NB4 (cell line): ENCODE results near the gene ZBTB7C.

ENCODE experiments used
- DNase-seq: peaks from one replicate; pipeline ENCODE4 v3.0.0; 2010; ENCODE audit warnings: low read depth
- H3K4me3 ChIP-seq: one replicate; pipeline ENCODE4 v1.5.1; 2011; ENCODE audit warnings: mild to moderate bottlenecking, low read depth, low read length, moderate library complexity
- MYC ChIP-seq: IDR thresholded peaks from 2 replicates; pipeline ENCODE4 v1.6.1; 2011; ENCODE audit warnings: low read depth, low read length
- POLR2A ChIP-seq: IDR thresholded peaks from 2 replicates; pipeline ENCODE4 v1.6.1; 2011; ENCODE audit warnings: mild to moderate bottlenecking; ENCODE audit not compliant: insufficient read length; ENCODE audit errors: extremely low read depth
- TF ChIP-seq, protein P1 (sequence below): IDR thresholded peaks from one replicate; pipeline ENCODE4 v1.5.1; 2012; ENCODE audit warnings: low read depth, low read length
- TF ChIP-seq, protein P2 (sequence below): IDR thresholded peaks from 2 replicates; pipeline ENCODE4 v1.6.1; 2011; ENCODE audit warnings: low read depth, low read length

Gene ZBTB7C

DNA sequence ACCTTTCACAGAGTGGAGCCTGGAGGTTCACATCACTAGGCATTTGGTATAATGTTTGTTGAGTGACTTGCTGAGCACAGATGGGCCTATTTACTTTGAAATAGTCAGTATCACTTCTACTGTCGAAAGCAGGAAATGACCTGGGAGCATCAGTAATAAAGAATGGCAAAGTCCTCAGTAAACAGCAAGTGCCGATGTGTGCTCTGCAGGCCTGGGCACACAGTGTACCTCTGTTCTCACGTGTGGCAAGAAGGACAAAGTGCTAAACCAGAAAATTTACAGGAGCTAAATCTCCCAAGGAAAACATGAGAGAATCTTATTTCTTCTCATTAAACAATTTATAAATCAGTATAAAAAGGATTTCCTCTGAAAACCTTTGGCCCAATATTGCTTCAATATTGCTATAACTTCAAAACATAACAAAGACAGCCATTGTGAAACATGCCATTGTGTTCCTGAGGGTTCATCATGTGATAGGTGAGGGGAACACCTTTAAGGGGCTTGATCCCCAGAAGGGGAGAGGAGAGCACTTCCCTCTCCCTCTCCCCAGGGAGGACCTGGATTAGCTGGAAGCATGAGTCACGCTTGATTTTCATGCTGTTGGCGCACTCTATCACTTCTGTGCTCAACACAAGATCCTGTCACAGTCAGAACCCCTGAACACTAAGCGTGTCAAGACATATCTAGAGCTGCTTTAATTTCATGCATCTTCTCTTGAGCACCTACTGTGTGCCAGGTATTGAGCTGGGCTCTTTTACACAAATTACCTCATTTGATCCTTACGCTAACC is 347.2 kb downstream of the ZBTB7C start:
- TF ChIP-seq MYC (no peak), POLR2A (no peak)
- TF ChIP-seq, protein P1, sequence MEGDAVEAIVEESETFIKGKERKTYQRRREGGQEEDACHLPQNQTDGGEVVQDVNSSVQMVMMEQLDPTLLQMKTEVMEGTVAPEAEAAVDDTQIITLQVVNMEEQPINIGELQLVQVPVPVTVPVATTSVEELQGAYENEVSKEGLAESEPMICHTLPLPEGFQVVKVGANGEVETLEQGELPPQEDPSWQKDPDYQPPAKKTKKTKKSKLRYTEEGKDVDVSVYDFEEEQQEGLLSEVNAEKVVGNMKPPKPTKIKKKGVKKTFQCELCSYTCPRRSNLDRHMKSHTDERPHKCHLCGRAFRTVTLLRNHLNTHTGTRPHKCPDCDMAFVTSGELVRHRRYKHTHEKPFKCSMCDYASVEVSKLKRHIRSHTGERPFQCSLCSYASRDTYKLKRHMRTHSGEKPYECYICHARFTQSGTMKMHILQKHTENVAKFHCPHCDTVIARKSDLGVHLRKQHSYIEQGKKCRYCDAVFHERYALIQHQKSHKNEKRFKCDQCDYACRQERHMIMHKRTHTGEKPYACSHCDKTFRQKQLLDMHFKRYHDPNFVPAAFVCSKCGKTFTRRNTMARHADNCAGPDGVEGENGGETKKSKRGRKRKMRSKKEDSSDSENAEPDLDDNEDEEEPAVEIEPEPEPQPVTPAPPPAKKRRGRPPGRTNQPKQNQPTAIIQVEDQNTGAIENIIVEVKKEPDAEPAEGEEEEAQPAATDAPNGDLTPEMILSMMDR: no peak
- TF ChIP-seq, protein P2, sequence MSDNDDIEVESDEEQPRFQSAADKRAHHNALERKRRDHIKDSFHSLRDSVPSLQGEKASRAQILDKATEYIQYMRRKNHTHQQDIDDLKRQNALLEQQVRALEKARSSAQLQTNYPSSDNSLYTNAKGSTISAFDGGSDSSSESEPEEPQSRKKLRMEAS: no peak
- DNase-seq: no peak

DNA sequence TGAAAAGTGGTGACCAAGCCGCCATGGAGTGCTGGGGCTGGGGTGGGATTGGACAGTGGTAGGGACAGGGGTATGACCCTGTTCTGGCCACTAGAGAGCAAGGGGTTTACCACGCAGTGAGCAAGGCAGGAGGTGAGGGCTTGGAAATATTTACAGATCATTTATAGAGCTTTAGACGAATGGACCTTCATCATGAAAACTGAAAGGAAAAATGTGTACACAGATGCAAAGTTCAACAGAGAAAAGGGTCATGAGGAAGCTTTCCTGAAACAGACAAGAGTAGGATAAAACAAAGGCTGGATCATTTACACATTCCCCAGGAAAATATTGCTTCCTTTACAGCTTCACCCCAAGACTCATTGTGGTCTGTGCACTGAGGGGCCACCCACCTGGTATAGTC is 348.2 kb downstream of the ZBTB7C start:
- DNase-seq: no peak
- TF ChIP-seq, protein P1: no peak
- TF ChIP-seq, protein P2: no peak
- no peak for TF ChIP-seq MYC
- no peak for TF ChIP-seq POLR2A
- H3K4me3 ChIP-seq: no peak overlapping the region

More for the DNA sequence above, 347.2 kb downstream of the ZBTB7C start:
- no peak overlapping the region for H3K4me3 ChIP-seq

DNA sequence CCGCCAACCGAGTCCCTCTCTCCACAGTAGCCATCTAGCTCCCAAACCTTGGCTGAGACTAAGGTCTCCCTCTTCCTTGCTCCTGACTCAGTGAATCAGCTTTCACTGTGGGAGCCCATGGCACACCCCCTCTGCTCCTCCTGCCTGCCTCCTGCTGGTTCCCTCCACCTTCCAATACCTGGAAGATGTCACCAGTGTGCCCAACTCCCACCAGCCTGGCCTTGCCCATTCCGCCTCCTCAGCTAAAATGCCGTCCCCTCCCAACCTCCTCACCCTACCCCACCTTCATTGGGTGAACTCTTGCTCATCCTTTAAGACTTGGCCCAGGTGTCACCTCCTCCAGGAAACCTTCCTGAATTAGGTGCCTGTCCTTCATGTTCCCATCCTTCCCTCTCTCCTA is 348.8 kb downstream of the ZBTB7C start:
- H3K4me3 ChIP-seq: no peak overlapping the region
- DNase-seq: no peak
- TF ChIP-seq, protein P1: no peak
- TF ChIP-seq, protein P2: no peak
- TF ChIP-seq POLR2A: no peak
- TF ChIP-seq MYC: no peak

DNA sequence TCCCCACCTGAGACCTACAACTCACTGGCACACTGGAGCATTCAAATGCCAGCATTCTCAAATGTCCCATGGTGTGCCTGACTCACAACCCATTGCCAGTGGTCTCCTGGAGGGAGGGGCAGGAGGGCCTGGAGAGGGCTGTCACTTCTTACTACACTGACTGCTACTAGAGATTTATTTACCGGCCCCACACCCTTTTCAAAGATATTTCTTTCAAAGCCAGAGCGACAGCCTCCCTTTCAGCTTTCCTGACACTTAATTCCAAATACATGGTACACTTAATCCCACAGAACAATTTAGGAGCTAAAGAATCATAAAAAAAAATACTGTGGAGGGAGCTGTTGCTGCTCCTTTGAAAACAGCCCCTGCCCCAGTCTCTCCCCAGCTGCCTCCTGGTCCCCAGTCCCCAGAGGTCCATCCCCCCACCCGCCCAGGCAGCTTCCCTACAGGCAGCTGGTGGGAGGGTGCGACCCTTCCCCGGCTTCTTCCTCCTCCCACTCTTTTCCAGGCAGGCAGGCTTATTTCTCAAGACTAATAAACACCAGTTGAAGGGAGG is 349.6 kb downstream of the ZBTB7C start:
- H3K4me3 ChIP-seq: no peak overlapping the region

DNA sequence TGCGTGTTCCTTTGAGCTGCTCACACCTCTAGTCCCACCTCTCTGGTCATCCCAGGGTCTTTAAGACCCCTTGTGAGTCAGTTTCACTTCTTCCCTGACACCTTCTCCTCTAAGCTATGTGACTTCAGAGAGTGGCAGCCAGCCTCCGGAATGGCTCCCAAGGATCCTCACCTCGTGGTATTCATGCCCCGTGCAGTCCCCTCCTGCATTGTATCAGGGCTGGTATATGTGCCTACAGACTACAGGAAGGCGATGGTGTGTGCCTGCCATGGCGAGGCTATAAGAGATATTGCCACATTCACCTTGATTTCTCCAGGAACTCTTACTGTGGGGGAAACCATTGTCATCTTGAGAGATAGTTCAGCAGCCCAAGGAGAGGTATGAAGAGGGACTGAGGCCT is 350.7 kb downstream of the ZBTB7C start:
- H3K4me3 ChIP-seq: no peak overlapping the region
- TF ChIP-seq, protein P2: no peak
- TF ChIP-seq, protein P1: no peak
- TF ChIP-seq POLR2A (no peak), MYC (no peak)
- no peak for DNase-seq

More for the DNA sequence above, 349.6 kb downstream of the ZBTB7C start:
- DNase-seq: no peak
- TF ChIP-seq POLR2A (no peak), MYC (no peak)
- TF ChIP-seq, protein P2: no peak
- TF ChIP-seq, protein P1: no peak
